GM18511 (cell line): ENCODE measurements around the gene TSPEAR.

Experiments
- ATAC-seq: cut with Tn5 transposase; IDR thresholded peaks from one replicate; pipeline ENCODE4 v1.9.1; 2021; ENCODE audit warnings: mild to moderate bottlenecking, moderate library complexity; ENCODE audit not compliant: unreplicated experiment

The TSPEAR gene

DNA sequence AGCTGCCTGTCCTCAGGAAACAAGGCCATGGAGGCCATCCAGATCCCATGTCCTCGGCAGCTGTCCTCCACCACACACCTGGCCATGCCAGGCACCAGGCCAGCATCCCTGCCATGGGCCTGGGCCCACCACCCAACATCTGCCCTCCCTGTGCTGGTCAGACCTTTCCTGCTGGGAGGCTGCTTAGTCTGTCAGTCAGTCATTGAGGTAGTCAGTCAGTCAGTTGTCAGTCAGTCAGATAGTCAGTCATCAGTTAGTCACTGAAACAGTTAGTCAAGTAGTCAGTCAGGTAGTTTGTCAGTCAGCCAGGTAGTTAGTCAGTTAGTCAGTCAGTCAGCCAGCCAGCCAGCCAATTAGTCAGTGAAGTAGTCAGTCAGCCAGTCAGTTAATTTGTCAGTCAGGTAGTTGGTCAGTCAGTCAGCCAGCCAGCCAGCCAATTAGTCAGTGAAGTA is 188.6 kb downstream of the TSPEAR start:
- ATAC-seq: no peak

DNA sequence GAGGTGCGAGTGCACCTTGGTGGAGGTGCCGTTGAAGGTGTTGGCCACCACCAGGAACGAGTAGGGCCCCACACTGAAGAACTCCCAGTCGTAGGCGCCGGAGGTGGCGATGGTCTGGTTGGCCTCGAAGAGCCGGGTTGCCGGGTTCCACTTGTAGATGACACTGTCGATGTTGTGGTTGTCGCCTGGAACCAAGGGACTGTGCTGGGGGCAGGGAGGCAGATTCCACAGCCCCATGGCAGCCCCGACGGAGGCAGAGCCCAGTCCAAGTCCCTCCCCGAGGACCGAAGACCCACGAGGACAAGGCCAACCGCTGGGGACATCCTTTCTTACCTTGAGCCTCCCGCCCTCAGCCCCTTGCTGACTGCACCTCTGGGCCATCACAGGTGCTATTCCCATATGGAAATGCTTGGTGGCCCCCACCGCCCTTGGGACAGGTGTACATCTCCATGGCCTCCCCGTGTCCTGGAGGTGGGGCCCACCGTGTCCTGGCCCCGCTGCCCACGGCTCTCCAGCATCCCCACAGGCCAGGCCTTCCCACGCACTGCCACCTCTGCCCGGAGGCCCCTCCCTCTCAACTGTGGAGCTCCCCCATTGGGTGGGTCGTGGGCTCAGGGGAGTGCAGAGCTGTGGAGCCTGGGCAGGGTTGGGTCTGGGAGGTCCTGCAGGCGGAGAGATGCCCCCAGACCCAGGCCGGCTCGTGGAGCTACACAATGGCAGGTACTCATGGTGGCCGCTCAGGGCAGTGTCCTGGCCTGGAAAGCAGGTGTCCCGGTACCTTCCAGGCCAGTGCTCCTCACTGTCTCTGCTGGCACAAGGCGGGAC is 189.2 kb downstream of the TSPEAR start:
- no peak for ATAC-seq

DNA sequence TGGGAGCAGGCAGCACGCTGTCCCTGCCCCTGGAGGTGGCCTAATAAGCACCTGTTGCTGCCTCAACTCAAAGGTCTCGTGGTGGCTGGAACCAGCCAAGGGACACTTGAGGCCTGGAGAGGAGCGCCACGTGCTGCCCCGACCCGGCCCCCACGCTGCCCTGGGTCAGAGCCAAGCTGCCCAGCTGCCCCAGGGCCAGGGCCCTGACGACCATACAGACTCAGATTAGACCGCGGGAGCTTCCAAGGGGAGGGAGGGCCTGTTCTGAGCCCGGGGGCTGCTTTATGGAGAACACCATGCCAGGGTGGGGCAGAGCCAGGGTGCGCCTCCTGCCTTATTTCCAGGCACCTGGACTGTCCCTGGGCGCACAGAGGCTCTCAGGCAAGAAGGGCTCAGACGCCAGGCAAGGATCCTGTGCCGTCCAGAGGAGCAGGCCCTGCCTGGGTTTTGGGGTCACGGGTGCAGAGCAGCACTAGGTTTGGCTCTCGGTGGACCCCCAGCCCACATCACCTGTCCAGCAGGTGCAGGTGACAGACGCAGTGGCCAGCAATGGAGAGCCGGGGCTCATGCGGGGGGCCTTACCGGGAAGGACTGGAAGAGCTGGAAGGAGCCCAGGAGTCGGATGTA is 190.0 kb downstream of the TSPEAR start:
- no peak for ATAC-seq

DNA sequence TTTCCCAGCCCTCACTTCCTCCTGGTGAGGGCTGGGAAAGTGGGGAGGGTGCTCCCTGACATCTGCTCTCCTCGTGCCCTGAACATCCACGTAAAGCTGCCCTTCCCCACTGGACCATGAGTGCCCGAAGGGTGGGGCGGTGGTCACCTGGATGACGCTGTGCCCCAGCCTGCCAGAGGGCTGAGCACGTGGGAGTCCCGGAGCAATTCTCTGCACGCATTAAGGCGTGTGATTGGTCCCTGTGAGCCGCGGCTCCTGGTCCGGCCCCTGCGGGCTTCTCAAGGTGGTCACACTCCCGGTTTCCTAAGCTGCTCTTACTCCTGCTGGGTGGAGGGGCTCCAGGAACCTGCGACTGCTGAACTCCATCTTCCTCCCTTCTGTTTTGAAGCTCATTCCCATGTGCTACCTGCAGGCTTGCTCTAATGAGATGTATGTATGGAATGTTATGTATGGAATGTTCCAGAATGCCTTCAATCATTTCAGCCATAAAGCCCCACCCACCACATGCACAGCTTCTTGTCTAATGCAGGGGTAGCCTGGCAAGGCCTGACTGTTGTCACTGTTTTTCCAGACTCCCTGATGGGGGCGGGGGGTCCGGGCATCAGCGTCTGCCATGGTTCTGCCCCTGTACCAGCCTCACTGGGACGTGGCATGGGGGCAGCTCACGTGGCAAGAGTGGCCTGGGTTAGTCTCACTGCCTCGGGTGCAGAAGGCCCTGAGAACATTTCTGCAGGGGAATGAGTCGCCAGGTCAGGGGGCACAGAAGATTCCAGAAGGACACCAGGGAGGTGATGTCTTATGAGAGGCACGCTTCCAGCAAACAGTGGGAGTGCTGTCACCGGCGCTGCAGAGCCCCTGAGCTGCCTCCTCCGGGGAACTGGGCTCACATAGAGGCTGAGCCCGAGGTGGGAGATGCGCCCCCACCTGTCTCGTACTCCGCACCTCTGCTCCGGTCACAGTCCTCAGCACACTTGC is 190.8 kb downstream of the TSPEAR start:
- no peak for ATAC-seq

DNA sequence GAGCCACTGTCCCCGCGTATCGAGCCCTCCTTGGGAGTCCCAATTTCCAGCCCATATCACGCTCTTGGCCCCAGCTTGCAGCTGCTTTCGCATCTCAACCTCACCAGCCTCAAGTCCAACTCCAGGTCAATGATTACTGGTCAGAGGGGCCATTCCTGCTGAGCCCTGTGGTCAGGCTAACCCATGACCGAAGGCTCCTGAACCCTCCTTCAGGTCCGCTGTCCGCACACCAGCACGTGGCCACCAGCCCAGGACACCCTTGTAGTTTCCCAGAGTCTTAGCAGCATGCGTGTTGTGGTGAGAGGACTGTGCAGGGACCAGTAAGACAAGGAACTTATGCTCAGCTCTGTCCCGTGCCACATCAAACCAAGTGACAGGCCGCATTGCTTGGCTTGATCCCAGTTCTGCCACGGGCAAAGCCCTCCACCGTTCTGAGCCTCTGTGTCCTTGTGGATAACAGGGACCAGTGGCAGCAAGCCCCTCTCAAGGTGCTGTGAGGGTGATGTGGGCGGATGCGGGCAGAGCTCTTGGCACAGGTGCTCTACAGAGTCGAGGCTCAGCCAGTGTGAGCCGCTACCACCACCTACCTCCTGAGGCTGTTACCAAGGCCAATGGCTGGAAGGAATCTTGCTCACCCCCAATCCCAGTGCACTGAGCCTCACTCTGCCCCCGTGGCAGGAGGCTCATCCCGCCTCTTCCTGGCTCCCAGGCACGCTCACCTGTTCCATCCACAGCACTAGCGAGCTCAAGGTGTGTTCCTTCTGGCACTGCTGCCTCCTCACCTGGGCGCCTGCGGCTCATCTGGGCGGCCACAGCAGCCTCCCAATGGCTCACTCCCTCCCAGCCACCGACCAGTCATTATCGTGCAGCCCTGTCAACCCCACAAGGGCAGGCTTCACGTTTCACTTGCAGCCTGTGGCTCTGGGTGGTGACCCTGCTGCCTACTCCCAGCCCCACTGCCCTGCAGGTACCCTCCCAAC is 191.7 kb downstream of the TSPEAR start:
- ATAC-seq: no peak

DNA sequence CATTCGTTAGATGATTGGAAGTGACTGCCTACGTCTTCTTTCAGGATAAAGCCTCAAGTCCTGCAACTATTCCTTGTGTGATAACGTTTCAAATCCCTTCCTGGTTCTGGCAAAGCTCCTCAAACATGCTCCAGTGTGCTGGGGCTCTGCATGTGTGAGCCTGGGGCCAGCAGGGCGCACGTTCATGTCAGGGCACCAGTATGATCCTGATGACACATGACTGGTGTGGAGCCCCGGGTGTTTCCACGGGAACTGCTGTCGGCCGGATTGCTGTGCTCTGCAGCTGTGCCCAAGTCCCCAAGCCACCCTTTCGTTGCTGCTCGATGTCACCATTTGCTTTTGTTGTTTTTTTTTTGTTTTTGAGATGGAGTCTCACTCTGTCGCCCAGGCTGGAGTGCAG is 192.7 kb downstream of the TSPEAR start:
- ATAC-seq: no peak

DNA sequence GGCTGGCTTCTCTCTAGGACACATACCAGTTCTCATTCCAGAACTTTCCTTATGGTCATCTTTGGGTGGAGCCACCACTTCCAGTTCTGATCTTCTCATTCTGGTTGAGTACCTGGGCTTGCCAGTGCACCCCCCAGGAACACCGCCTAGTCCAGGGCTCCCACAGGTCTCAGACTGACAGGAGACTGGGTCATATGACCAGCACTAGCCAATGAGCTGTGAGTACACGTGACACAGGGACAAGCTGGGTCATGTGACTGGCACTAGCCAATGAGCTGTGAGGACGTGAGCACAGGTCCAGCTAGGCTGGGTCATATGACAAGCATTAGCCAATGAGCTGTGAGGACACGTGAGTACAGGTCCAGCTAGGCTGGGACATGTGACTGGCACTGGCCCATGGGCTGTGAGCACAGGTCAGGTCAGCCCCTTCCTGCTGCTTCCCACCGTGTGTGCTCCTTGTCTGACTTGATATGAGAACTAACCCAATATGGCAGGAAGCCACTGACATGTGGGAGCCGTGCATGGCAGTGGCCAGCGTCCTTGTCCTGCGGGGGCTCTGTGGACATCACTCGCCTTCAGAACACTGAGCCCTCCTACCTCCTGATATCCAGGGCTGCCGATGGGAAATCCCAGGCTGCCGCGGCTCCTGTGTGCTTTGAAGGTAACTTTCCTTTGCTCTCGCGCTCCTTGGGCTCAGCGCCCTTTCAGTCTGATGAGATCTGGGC is 194.0 kb downstream of the TSPEAR start:
- ATAC-seq: no peak

DNA sequence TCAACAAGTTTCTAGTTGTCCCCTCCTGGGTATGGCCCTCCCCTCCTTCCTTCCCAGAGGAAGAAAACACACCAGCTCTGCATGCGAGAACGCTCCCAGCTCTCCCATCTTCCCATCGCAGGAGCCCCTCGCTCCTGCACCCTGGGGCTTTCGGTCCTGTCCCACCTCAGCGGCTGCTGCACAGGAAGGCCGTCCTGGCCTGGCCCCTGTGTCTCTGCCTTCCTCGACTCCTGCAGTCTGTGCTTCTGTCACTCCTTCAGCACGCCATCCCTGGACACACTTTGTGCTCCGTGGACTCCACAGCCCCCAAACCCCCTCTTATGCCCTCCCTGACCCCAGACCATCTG is 194.6 kb downstream of the TSPEAR start:
- no peak for ATAC-seq

DNA sequence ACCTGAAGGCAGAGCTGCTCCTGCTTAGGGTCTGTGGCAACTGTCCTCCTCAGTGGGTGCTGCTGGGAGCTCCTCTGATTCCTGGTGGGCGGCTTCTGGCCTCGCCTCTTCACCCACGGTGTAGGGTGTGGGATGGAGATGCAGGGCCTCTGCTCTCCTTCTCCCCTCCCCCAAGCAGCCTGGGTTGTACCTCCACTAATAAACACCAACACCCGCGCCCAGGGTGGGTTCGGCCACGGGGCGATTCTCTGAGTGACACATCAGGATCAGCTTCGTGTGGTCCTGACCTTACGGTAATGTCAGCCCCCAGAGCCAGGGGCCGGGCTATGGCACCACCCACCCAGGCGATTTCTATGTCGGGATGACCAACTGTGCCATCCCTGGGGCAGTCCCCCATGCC is 195.0 kb downstream of the TSPEAR start:
- ATAC-seq: no peak

DNA sequence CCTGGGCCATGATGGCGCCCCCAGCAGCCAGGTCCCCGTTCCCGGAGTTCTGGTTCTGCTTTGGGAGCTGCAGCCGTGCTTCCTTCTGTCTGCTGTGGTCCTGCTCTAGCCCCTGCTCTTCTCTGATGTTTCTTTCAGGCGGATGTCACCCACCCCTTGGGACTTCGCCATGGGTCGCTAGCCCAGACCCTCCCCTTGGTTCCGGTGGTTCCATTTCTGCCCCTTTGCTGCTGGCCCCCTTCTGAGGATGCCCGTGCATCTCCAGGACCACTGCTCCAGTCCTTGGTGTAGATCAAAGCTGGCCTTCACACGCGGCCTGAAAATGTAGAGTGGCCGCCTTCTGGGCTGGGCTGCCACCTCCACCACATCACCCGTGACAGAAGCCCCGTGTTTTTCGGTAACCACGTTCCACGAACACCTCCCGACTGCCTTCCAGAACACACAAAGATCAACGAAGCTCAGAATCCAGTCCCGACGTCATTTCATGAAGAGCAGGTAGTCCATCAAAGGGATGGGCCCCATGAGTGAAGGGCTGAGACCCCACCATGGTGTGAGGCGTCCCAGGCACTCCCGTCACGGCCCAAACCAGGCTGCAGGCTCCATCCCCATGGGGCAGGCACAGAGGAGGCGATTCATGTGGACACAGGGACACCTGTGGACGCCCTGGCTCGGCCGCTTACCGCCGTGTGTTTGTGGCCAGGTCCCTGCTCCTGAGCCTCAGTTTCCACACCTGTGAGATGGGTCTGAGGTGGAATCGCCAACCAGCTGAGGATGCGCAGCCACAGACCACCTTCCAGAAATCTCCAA is 195.8 kb downstream of the TSPEAR start:
- no peak for ATAC-seq

DNA sequence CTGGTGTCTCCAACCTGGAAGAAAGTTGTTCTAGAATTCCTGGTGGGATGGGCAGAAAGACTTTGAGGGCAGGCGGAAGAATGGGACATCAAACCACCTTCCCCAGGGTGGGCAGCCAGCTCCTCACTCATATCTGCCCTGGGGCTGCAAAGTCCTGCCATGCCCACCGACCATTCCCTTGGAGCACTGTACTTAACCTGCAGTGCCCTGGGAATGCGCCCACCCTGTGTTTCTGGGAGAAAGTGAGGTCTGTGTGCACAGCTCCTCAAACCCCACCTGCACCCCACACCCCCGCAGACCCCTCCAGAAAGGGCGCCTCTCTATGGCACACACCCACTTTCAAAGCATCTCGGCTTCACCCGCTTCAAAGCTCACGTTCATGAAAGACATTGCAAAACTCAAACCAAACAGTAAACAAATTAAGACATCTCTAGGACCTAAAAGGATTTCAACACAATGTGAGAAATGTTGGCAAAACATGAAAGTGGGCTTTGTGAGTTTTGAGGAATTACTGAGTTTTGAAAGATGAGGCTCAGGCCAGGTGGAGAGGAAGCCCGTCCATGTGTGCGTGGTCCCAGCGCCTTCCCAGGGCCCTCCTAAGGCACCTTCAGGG is 196.5 kb downstream of the TSPEAR start:
- no peak for ATAC-seq

DNA sequence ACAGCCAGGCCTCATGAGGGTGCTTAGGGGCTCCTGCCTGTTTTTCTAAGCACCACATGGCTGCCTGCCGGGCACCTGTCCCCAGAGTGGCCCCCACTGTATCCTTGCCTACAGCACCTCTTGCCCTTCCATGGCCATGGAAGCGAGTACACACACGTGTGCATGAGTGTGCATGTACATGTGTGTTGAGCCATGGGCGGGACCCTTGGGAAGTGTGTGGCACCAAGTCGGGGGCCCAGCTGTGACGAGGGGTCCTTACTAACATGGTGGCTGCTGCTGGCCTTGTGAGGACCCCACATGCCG is 197.2 kb downstream of the TSPEAR start:
- ATAC-seq: no peak

DNA sequence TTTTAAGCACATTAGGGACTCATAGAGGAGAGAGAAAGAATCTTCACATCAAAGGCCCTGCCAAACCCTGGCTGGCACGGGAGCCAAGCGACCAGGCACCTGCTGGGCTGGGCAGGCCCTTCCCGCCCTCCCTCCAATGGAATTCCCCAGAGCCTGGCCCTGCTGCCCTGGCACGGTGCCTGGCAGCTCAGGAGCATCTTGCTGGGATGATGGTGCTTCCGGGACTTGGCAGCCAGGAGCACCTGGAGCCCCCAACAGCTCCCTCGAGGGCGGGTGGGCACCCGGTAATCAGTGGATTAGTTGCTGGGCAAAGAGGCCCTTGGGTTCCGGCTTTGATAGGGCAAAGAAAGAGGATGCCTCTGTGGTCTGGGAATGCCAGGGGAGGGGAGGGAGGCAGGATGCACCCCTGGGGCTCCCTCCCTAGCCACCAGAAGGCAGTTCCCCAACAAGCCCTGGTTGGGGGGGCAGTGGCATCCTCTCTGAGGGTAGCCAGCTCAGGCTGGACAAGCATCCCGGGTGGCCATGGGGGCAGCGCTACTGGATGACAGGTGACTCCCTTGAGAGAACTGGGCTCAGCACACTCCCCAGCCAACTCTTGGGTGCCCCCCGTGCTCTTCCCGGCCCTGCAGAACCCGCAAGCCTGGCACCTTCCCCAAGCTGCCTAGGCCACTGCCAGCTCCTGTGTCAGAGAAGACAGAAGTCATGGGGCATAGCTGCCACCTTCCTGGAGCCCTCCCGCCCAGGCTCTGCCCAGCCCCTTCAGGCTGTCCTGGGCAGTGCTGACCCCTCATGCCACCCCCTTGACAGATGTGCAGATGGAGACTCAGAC is 197.8 kb downstream of the TSPEAR start:
- ATAC-seq: no peak

DNA sequence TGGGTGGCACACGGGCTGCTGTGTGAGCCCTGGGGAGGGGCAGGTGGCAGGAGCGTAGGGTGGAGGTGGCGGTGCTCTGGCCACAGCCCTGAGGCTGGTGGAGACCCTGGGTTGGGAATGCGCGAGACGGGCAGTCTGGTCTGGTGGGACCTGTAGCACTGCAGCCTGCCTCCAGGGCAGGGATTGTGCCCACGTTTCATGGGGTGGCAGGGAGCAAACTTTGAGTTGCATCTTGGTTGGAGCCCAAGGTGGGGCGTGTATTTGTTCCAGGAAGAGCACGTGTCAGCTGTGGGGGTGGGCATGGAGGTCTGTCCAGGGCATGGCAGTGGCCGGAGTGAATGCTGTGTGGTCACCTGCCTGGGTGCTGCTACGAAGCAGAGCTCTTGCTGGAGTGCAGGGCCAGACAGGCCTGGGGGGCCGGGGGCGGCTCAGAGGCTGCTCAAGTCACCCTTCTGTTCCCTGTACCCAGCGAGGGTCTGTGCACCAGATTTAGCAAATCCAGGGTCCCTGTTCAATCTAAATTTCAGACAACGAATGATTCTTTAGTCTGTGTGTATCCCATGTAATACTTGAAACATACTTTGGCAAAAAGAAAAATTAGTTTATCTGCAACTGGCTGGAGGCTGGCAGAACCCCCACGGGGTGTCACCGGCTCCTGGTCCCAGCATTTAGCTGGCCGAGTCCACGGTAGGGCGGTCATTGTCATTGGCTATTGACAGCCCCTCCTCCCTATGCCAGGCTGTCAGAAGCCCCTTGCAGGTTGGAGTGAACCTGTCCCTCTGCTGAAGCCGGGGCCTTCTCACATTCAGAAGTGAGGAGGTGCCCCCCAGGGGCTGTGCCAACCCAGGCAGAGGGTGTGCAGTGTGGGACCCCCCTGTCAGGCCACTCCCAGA is 198.6 kb downstream of the TSPEAR start:
- ATAC-seq: no peak

DNA sequence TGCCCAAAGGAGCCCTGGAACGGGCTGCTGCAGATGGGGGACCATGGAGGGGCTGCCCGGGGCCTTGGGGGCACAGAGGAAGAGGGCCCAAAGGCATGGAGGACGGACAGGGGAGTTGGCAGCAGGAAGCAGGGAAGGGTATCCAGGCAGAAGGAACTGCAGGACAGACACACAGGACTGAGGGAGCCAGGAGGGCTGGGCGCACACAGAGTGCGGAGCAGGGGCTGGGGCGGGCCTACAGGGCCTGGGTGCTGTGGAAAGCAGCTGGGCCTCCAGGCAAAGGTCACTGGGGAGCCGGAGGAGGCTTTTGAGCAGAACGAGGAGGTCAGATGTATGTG is 199.5 kb downstream of the TSPEAR start:
- ATAC-seq: no peak

DNA sequence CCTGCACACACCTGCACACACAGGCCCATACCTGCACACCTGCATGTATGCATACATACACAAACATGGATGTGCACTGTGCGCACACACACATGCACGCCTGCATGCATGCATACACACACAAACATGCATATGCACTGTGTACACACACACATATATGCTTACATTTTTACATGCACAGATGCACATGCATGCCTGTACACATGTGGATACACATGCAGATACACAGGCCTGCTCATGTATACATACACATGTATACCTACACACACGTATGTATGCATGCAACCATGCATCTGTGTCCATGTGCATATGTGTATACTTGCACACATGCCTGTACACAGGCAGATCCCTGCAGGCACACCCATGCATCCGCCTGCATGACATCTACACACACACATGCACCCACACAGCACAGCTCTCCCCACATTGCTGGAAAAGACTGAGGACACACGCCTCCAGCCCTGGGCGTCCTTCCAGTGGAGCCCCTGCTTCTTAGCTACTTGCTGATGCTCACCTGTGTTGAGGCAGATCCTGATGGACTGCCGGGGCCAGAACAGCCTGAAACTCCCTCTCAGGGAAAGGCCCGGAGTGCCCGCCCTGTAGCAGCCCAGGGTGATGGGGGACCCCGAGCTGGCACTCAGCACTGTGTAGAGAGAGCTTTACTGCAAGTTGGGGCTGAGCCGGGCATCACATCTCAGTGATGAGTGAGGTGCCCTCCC is 200.0 kb downstream of the TSPEAR start:
- ATAC-seq: no peak
